NCI-H1930 (cell line): ENCODE data around the gene PIP4K2C.
"Not testable (repeated sequence)": the region's sequence is repeated elsewhere in the genome, so short reads cannot be mapped to it uniquely, and the experiment has no call there.

Source experiments
- DNase-seq, 2 experiments: peaks; one replicate each; lab custom pipeline; 2025; lab: John Stamatoyannopoulos, UW

Gene PIP4K2C

DNA sequence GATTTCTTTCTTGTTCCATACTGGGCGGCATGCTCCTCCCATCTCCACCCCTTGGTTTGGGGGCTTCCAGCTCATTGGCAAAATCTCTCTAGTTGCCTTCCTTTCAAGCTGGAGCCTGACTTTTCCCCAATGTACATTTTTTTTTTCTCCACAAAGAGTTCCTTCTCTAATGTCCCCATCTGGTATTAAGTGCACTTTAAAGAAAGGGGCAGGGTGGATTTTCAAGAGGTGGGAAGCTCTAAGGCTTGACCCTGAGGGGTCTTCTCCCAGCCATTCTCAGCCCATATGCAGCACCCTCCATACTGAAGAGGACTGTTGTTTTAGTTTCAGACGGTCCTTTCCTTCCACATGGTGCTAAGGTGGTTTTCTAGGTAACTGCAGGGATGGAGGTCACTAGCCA is 5.8 kb upstream of the PIP4K2C start:
- DNase-seq = no peak

DNA sequence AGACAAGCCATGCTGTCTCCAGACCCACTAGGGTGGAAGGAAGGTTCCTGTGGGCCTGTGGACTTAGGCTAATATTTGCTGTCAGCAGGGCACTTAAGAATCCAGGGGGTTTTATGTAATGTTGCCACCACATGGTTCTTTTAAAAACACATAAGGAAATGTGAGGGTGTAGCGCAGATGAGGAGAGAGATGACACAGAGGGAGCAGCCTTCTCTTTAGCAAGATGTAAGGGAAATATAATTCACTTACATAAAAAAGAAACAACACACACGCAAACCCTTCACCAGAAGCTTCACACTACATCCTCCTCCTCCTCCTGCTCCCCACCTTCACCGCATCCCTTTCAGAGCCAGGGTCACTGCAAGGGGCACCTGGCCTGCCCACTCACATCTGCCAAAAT is 4.9 kb upstream of the PIP4K2C start:
- DNase-seq = no peak

DNA sequence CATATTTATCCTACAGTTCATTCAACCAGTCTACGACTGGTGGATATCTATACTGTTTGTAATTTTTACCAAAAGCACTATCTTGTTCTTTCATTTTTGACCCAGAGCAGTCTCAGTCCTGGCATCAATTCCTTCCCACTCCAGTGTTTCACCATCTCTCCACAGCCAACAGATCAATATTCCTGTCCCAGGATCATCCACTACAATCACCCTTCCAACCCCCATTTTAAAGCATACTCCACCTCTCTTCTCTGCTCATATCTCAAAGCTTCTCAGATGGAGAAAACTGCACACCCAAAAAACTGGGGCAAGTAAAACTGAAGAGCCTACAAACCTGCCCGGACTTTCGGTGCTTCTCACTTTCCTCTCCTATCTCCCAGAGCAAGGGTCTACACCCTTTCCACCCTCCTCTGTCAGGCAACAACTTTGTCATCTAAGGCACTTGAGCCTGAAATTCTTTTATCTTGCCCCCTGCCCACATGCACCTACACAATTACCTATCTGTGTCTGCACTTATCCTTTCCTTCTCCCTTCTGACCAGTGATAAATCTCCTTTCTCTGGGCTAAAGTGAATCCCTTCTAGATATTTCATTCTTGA is 4.1 kb upstream of the PIP4K2C start:
- no peak for DNase-seq

- DNase-seq = not testable (repeated sequence)
Measured at GRCh38 chr12:57588951-57589610, 1.9 kb upstream of the PIP4K2C start.

DNA sequence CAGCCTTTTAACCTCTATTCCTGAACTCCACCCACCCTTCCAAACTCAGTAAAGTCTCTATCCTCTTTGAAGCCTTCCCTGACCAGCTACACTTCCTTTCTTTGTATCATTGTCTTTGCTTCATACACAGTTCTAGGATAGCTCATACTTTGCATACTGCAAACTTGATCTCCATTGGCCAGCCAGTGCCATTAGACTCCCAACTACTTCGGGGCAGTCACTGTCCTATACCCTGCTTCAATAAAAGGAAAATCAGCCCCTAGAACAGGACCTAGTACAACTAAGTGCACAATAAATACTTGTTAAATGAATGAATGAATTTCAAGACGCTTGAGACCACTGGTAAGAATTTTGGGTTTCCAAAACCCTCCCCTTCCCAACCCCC is 521 bp upstream of the PIP4K2C start:
- no peak for DNase-seq

- no peak for DNase-seq
Measured at GRCh38 chr12:57591782-57592325, 862 bp downstream of the PIP4K2C start.

GRCh38 chr12:57592551-57593165 is 1.7 kb downstream of the PIP4K2C start:
- no peak for DNase-seq

- no peak for DNase-seq
Measured at GRCh38 chr12:57593187-57593586, 2.2 kb downstream of the PIP4K2C start.

GRCh38 chr12:57600395-57600794 is 9.4 kb downstream of the PIP4K2C start:
- no peak for DNase-seq

DNA sequence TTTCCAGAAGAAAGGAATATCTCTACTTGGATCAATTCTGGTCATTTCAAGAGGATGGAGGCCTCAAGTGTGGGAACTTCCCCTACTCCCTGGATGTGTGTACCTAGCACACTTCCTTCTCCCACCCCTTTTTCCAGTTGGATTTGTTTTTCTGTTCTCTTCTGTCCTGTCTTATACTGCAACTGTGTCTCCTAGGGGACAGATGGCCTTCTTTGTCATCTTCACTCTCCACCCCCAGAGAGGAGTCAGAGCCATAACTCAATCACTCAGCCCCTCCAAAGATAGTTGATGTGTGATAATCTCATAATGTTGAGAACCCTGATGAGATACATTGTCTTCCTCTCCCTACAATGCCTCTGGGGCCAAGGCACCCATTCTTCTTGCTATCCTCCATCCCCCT is 11.6 kb downstream of the PIP4K2C start:
- DNase-seq = no peak

DNA sequence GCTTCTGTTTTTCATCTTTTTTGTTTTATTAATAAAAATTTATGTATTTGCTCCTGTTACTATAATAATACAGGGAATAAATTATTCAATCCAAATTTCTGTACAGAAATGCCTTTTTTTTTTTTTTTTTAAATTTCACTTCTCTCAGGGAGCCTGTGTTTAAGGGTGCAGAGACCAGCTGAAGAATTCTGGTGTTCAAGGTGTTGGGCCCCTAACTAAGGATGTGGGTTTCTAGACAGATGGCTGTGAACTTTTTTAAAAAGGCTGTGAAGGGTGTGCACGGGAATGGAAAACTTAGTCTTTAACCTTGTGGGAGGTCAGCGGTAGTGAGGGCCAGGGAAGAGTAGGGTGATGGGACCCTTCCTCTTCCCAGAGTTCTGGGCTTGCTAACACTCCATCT is 12.3 kb downstream of the PIP4K2C start:
- no peak for DNase-seq

GRCh38 chr12:57603815-57604453 is 12.9 kb downstream of the PIP4K2C start:
- DNase-seq = no peak

DNA sequence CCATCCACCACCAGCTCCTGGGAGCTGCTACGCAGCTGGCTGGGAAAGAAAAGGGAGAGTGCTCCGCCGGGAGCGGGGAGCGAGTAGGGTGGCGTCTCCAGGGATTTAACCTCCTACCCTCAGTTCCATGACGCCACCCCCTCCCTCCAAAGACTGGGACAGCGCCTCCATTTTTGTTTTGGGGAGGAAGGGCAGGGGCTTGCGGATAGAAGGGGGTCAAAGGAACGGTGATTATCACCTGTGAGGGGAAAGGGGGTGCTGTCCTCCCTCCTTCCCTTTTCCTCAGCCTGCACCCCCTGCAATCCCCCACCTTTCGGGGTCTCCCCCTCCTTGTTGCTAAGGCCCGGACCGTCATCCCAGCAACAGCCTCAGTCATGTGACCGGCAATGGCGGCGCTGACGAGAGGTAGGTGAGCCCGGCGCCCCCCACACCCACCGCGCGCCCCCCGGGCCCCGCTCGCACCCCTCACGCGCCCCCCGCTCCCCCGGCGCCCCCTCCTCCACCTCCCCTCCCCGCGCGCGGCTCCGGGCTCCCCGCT is 13.5 kb downstream of the PIP4K2C start, which contains the start of gene DTX3:
TSS of gene DTX3 (plus strand) at position 371 of the 538 bp plus-strand sequence. CDS start 1,694 bp downstream, outside the sequence.
- no peak for DNase-seq

GRCh38 chr12:57604992-57605810 is 14.2 kb downstream of the PIP4K2C start:
- DNase-seq = no peak

- no peak for DNase-seq
Measured at GRCh38 chr12:57605811-57606311, 14.9 kb downstream of the PIP4K2C start.

- no peak for DNase-seq
Measured at GRCh38 chr12:57606399-57606798, 15.4 kb downstream of the PIP4K2C start.

GRCh38 chr12:57606821-57607220 is 15.8 kb downstream of the PIP4K2C start:
- DNase-seq = no peak

DNA sequence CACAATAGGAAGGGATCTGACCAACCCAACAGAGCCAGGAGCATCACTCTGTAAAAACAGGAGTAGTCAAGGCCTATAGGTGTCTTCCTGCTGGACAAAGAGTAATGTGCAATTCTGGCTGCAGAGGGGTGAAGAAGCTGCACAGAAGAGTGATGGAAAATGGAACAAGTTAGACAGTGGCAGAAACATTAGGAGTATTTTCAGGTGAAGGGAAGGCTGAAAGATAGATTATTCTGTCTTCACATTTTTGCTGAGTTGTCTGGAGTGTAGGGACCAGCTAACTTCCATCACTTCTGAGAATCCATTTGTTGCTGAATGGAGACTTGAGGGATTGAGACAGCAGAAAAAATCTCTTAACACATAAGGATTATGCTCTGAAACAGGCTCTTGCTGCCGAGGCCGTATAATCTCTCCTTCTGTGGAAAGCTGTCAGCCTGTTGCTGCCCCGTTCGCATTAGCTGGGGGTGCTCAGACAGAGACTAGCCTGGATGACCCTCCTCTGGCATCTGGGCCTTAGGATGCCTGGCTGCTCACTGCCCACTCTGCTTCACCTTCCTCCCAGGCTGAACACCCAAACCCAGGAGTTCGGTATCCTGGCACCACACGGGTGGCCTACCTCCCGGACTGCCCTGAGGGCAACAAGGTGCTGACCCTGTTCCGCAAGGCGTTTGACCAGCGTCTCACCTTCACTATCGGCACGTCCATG is 17.1 kb downstream of the PIP4K2C start:
- no peak for DNase-seq

- DNase-seq = no peak
Measured at GRCh38 chr12:57609101-57609780, 18.2 kb downstream of the PIP4K2C start.
